DOHH2 (cell line): ENCODE results near the gene PTPN14.

Experiments
- H3F3A ChIP-seq: fragments of 200-600 bp; sonication (generic), shearing (Covaris generic); 2 replicates; pipeline ENCODE4 v1.6.0; 2016; ENCODE audit warnings: antibody characterized with exemption, mild to moderate bottlenecking; ENCODE audit not compliant: control insufficient read depth, insufficient read depth
- H3K27ac ChIP-seq: fragments of 200-600 bp; sonication (generic); 2 replicates; pipeline ENCODE4 v1.5.1; 2014; ENCODE audit warnings: low read depth, mild to moderate bottlenecking, low read length, moderate library complexity
- H3K27me3 ChIP-seq: fragments of 200-600 bp; sonication (generic); 2 replicates; pipeline ENCODE4 v1.6.1; 2014; ENCODE audit warnings: mild to moderate bottlenecking, low read length, mixed read lengths; ENCODE audit not compliant: control insufficient read depth
- H3K36me3 ChIP-seq: fragments of 200-600 bp; sonication (generic); 2 replicates; pipeline ENCODE4 v1.6.1; 2014; ENCODE audit warnings: mild to moderate bottlenecking, low read length, moderate library complexity, mixed read lengths; ENCODE audit not compliant: control insufficient read depth
- H3K4me1 ChIP-seq: fragments of 200-600 bp; sonication (generic); 2 replicates; pipeline ENCODE4 v1.6.1; 2014; ENCODE audit warnings: mild to moderate bottlenecking, low read length, mixed read lengths; ENCODE audit not compliant: control insufficient read depth
- H3K4me2 ChIP-seq: fragments of 200-600 bp; sonication (generic); 2 replicates; pipeline ENCODE4 v1.6.0; 2014; ENCODE audit warnings: mild to moderate bottlenecking, low read length, moderate library complexity
- H3K4me3 ChIP-seq: fragments of 200-600 bp; sonication (generic); 2 replicates; pipeline ENCODE4 v1.5.1; 2014; ENCODE audit warnings: mild to moderate bottlenecking, low read length, mixed read lengths
- H3K79me2 ChIP-seq: fragments of 200-600 bp; sonication (generic); 2 replicates; pipeline ENCODE4 v1.6.1; 2014; ENCODE audit warnings: mild to moderate bottlenecking, low read length, mixed read lengths; ENCODE audit not compliant: control insufficient read depth
- H3K9me2 ChIP-seq: fragments of 200-600 bp; sonication (generic); replicated peaks from 2 replicates; pipeline ENCODE4 v1.6.1; 2014; ENCODE audit warnings: mild to moderate bottlenecking, low read length, mixed read lengths; ENCODE audit not compliant: control insufficient read depth
- H3K9me3 ChIP-seq: fragments of 200-600 bp; sonication (generic); 2 replicates; pipeline ENCODE4 v1.6.1; 2014; ENCODE audit warnings: antibody characterized with exemption, low read length, mixed read lengths; ENCODE audit not compliant: control insufficient read depth, insufficient read depth
- H4K20me1 ChIP-seq: fragments of 200-600 bp; sonication (generic); 2 replicates; pipeline ENCODE4 v1.6.0; 2014; ENCODE audit warnings: low read depth, mild to moderate bottlenecking, antibody characterized with exemption, low read length, moderate library complexity; ENCODE audit not compliant: control insufficient read depth, insufficient read depth
- EZH2phosphoT487 ChIP-seq: fragments of 200-600 bp; sonication (generic); IDR thresholded peaks from 2 replicates; pipeline ENCODE4 v1.6.1; 2017; ENCODE audit warnings: borderline replicate concordance, mild to moderate bottlenecking, antibody characterized with exemption, low read length, moderate library complexity, mixed read lengths
- TF ChIP-seq, protein P1 (sequence below): fragments of 200-600 bp; sonication (generic); IDR thresholded peaks from one replicate; pipeline ENCODE4 v1.5.1; 2014; ENCODE audit warnings: antibody characterized with exemption, mild to moderate bottlenecking, low read depth, low read length; ENCODE audit not compliant: poor library complexity, severe bottlenecking

The PTPN14 gene

DNA sequence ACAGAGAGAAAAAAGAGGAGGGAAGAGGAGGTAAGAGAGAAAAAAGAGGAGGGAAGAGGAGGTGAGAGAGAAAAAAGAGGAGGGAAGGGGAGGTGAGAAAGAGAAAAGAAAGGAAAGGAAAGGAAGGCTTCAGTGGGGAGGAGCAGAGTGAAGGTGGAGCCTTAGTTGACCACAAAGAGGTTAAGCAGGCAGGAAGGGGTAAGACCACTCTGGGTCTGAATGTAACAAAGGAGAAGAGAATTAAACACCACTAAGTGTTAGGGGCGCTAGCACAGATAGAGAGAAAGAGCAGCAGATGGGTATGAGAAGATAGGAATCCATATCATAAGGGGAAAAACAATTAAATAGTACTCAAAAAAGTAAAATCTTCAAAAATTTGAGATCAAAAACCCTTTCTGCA, 6.6 kb downstream of the PTPN14 start:
- Histone ChIP-seq H4K20me1 (no peaks in the 10 kb centered on the region), H3K9me3 (no peaks in the 10 kb centered on the region), H3K36me3 (no peaks in the 10 kb centered on the region), H3K27ac (no peak overlapping the region), H3K4me3 (no peak overlapping the region), H3K27me3 (no peaks in the 10 kb centered on the region), H3K9me2 (no peaks in the 10 kb centered on the region), H3K79me2 (no peaks in the 10 kb centered on the region), H3K4me2 (no peak overlapping the region), H3K4me1 (no peaks in the 10 kb centered on the region), H3F3A (no peaks in the 10 kb centered on the region)
- TF ChIP-seq, protein P1, sequence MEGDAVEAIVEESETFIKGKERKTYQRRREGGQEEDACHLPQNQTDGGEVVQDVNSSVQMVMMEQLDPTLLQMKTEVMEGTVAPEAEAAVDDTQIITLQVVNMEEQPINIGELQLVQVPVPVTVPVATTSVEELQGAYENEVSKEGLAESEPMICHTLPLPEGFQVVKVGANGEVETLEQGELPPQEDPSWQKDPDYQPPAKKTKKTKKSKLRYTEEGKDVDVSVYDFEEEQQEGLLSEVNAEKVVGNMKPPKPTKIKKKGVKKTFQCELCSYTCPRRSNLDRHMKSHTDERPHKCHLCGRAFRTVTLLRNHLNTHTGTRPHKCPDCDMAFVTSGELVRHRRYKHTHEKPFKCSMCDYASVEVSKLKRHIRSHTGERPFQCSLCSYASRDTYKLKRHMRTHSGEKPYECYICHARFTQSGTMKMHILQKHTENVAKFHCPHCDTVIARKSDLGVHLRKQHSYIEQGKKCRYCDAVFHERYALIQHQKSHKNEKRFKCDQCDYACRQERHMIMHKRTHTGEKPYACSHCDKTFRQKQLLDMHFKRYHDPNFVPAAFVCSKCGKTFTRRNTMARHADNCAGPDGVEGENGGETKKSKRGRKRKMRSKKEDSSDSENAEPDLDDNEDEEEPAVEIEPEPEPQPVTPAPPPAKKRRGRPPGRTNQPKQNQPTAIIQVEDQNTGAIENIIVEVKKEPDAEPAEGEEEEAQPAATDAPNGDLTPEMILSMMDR: no peak
- TF ChIP-seq EZH2phosphoT487: no peak

DNA sequence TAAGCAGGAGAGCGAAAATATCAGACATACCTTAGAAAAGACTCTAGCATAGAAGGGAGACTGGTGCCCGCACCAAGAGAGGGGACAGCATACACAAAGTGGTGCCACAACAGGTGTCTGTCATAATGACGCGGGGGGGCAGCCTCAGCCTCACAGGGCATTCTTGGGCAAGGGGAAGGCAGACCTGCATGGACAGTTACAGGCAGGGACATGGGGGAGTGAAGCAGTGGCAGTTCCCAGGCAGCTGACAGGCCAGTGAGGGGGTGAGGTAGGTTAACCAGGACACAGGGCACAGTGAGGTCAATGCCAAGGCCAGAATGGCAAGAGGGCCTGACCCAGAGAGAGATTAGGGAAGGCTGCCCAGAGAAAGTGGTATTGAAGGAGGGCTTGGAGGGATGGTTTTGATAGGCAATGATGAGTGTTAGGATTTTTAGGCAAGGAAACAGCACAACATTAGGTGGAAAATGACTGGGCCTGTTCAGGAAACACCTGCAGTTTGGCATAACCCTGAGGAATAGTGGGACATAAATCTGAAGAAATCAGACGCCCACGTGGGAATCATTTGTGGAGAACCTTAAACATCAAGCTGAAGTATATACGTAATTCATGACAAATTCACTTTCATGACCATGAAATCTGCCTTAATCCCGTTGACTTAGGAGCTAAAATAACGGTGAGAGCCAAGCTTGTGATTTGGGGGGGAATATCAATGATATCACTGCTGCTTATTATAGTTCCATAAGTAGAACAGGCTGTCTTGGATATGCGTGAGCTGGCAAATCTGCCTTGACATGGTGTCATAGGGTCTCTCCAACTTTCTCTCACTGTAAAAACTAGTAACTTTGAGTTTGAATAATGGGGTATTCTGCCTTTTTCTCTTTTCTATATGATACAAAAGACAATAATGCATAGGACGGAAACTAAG, 8.9 kb downstream of the PTPN14 start:
- no peak overlapping the region for H3K27ac ChIP-seq
- TF ChIP-seq, protein P1: no peak
- no peak for TF ChIP-seq EZH2phosphoT487
- no peaks in the 10 kb centered on the region for H3K9me2 ChIP-seq
- H3K36me3 ChIP-seq: no peaks in the 10 kb centered on the region
- no peak overlapping the region for H3K4me3 ChIP-seq
- no peaks in the 10 kb centered on the region for H4K20me1 ChIP-seq
- H3K79me2 ChIP-seq: no peaks in the 10 kb centered on the region
- no peaks in the 10 kb centered on the region for H3K9me3 ChIP-seq
- H3K4me2 ChIP-seq: no peak overlapping the region
- H3K27me3 ChIP-seq: no peaks in the 10 kb centered on the region
- H3K4me1 ChIP-seq: no peaks in the 10 kb centered on the region
- H3F3A ChIP-seq: no peaks in the 10 kb centered on the region

DNA sequence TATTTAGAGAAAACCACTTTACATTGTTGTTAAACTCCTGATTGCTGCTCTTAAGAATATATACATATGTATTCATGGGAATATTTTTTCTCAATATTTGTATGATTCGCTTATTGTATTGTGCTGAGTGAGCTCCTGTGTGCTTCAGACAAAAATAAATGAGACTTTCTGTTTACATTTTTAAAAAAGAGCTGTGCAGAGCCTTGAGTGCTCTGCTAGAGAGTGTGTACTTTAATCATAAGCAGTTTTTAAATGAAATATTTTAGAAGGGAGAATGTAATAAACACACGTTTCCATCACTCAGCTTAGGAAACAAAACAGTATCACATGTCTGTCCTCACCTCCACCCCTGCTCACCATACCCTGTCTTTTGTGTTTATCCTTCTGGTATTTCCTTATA, 9.7 kb downstream of the PTPN14 start:
- Histone ChIP-seq H3K9me3 (no peaks in the 10 kb centered on the region), H3K4me3 (no peak overlapping the region), H4K20me1 (no peaks in the 10 kb centered on the region), H3K4me1 (no peaks in the 10 kb centered on the region), H3K4me2 (no peak overlapping the region), H3K27ac (no peak overlapping the region), H3K79me2 (no peaks in the 10 kb centered on the region), H3K36me3 (no peaks in the 10 kb centered on the region), H3K27me3 (no peaks in the 10 kb centered on the region), H3K9me2 (no peaks in the 10 kb centered on the region), H3F3A (no peaks in the 10 kb centered on the region)
- TF ChIP-seq EZH2phosphoT487: no peak
- TF ChIP-seq, protein P1: no peak
